SK-N-SH (cell line): ENCODE measurements around the gene RFX4. TPM values are rescaled to one million over a fixed set of nuclear protein-coding genes. Genes with fewer than 3 reads are reported as not detected.

ENCODE experiments used
- CTCF ChIA-PET: fragments of 300-600, 350-600 bp; formaldehyde crosslinking; extraction: SDS; loops from one replicate; lab custom pipeline; 2021; lab: Yijun Ruan, JAX
- POLR2A ChIA-PET: fragments of 350-600 bp; sonication (Branson Sonifier 250); formaldehyde crosslinking; extraction: SDS; loops from one replicate; lab custom pipeline; 2020; ENCODE audit warnings: antibody characterized with exemption, inconsistent platforms; lab: Yijun Ruan, JAX
- DNase-seq: peaks from one replicate; pipeline ENCODE4 v3.0.0; 2012
- H2AFZ ChIP-seq: fragments of 200-600 bp; sonication (generic); 2 replicates; pipeline ENCODE4 v1.8.1; 2016; ENCODE audit warnings: antibody characterized with exemption, mild to moderate bottlenecking, low read depth
- H3F3A ChIP-seq: fragments of 200-600 bp; sonication (generic); replicated peaks from 2 replicates; pipeline ENCODE3; 2016; ENCODE audit warnings: antibody characterized with exemption, mild to moderate bottlenecking; ENCODE audit not compliant: insufficient read depth
- H3K27ac ChIP-seq, 2 experiments: fragments of 200-500 bp in 1 of 2; fragments of 200-600 bp in 1 of 2; sonication (Bioruptor generic) in 1 of 2; sonication (generic), shearing (Covaris generic) in 1 of 2; 2 replicates each; pipeline versions ENCODE4 v1.5.1 to v1.6.1; 2014 to 2016; ENCODE audit warnings: low read depth in 2 of 2, inconsistent platforms in 1 of 2, low read length in 1 of 2, mild to moderate bottlenecking in 1 of 2, mixed read lengths in 1 of 2
- H3K27me3 ChIP-seq: fragments of 200-600 bp; sonication (generic), shearing (Covaris generic); 2 replicates; pipeline ENCODE4 v1.6.1; 2016; ENCODE audit warnings: mixed run types; ENCODE audit not compliant: insufficient read depth
- H3K36me3 ChIP-seq, 2 experiments: fragments of 200-500 bp in 1 of 2; fragments of 200-600 bp in 1 of 2; sonication (Bioruptor generic) in 1 of 2; sonication (generic) in 1 of 2; replicated peaks in 1 of 2; 2 replicates each; pipeline versions ENCODE3 to v1.5.1; 2014 to 2016; ENCODE audit warnings: low read length in 1 of 2, mild to moderate bottlenecking in 1 of 2; ENCODE audit not compliant: insufficient read depth in 2 of 2, control insufficient read depth in 1 of 2
- H3K4me1 ChIP-seq, 2 experiments: fragments of 200-500 bp in 1 of 2; fragments of 200-600 bp in 1 of 2; sonication (Bioruptor generic) in 1 of 2; sonication (generic), shearing (Covaris generic) in 1 of 2; 2 replicates each; pipeline versions ENCODE4 v1.5.1 to v1.6.1; 2014 to 2016; ENCODE audit warnings: low read depth in 1 of 2, low read length in 1 of 2, mixed run types in 1 of 2; ENCODE audit not compliant: insufficient read depth in 2 of 2, control insufficient read depth in 1 of 2
- H3K4me2 ChIP-seq: fragments of 200-600 bp; sonication (generic), shearing (Covaris generic); 2 replicates; pipeline ENCODE4 v1.6.1; 2017; ENCODE audit warnings: mixed run types
- H3K4me3 ChIP-seq, 2 experiments: fragments of 200-500 bp in 1 of 2; fragments of 200-600 bp in 1 of 2; sonication (Bioruptor generic) in 1 of 2; sonication (generic), shearing (Covaris generic) in 1 of 2; 2 replicates each; pipeline versions ENCODE4 v1.5.1 to v1.8.1; 2014 to 2016; ENCODE audit warnings: low read depth in 2 of 2, inconsistent platforms in 1 of 2, low read length in 1 of 2, mild to moderate bottlenecking in 1 of 2, mixed read lengths in 1 of 2, moderate library complexity in 1 of 2
- H3K79me2 ChIP-seq: fragments of 200-600 bp; sonication (generic); 2 replicates; pipeline ENCODE4 v1.8.1; 2017; ENCODE audit warnings: mild to moderate bottlenecking; ENCODE audit not compliant: insufficient read depth
- H3K9ac ChIP-seq: fragments of 200-600 bp; sonication (generic); 2 replicates; pipeline ENCODE4 v1.6.1; 2017; ENCODE audit warnings: mixed run types
- H3K9me2 ChIP-seq: fragments of 200-600 bp; sonication (generic); 2 replicates; pipeline ENCODE4 v1.6.1; 2017; ENCODE audit warnings: mixed run types
- H3K9me3 ChIP-seq: fragments of 200-600 bp; sonication (generic); 2 replicates; pipeline ENCODE4 v1.6.1; 2017; ENCODE audit warnings: mixed run types, mild to moderate bottlenecking, moderate library complexity
- H4K20me1 ChIP-seq: fragments of 200-600 bp; sonication (generic); 2 replicates; pipeline ENCODE4 v1.6.1; 2017; ENCODE audit warnings: mild to moderate bottlenecking, mixed run types; ENCODE audit not compliant: insufficient read depth
- CHD2 ChIP-seq: fragments of 150-350 bp; IDR thresholded peaks from 2 replicates; pipeline ENCODE4 v1.6.1; 2018; ENCODE audit warnings: low read length; ENCODE audit not compliant: partially characterized antibody
- EZH2phosphoT487 ChIP-seq: fragments of 200-600 bp; sonication (generic); IDR thresholded peaks from 2 replicates; pipeline ENCODE4 v1.6.1; 2017; ENCODE audit warnings: low read depth, mixed run types, mild to moderate bottlenecking, antibody characterized with exemption, moderate library complexity, borderline replicate concordance
- FOSL2 ChIP-seq: IDR thresholded peaks from 2 replicates; pipeline ENCODE4 v1.4.0; 2012; ENCODE audit warnings: low read depth, mild to moderate bottlenecking, moderate library complexity, borderline replicate concordance
- FOXM1 ChIP-seq: IDR thresholded peaks from 2 replicates; pipeline ENCODE4 v1.4.0; 2012; ENCODE audit warnings: low read depth, mild to moderate bottlenecking
- GABPA ChIP-seq: IDR thresholded peaks from 2 replicates; pipeline ENCODE4 v1.4.0; 2012; ENCODE audit warnings: low read depth, mild to moderate bottlenecking
- GATA2 ChIP-seq: sonication (generic); formaldehyde crosslinking; IDR thresholded peaks from 2 replicates; pipeline ENCODE4 v1.5.0; 2020; ENCODE audit warnings: mild to moderate bottlenecking, missing genetic modification reagents
- JUND ChIP-seq: IDR thresholded peaks from 2 replicates; pipeline ENCODE4 v1.4.0; 2012
- MEF2A ChIP-seq: IDR thresholded peaks from 2 replicates; pipeline ENCODE4 v1.4.0; 2012; ENCODE audit warnings: low read depth, borderline replicate concordance
- NFIC ChIP-seq: IDR thresholded peaks from 2 replicates; pipeline ENCODE4 v1.4.0; 2012; ENCODE audit warnings: borderline replicate concordance
- NRF1 ChIP-seq: IDR thresholded peaks from 2 replicates; pipeline ENCODE4 v1.6.1; 2012; ENCODE audit warnings: low read depth, mild to moderate bottlenecking, low read length
- POLR2AphosphoS5 ChIP-seq: IDR thresholded peaks from 2 replicates; pipeline ENCODE4 v1.6.1; 2012; ENCODE audit warnings: low read depth, low read length
- RXRA ChIP-seq: IDR thresholded peaks from 2 replicates; pipeline ENCODE4 v1.4.0; 2012; ENCODE audit warnings: low read depth, mild to moderate bottlenecking, borderline replicate concordance
- SIN3A ChIP-seq: IDR thresholded peaks from 2 replicates; pipeline ENCODE4 v1.6.1; 2012; ENCODE audit warnings: low read depth, mild to moderate bottlenecking, low read length, moderate library complexity, borderline replicate concordance
- TCF12 ChIP-seq: IDR thresholded peaks from 2 replicates; pipeline ENCODE4 v1.4.0; 2012
- TEAD4 ChIP-seq: IDR thresholded peaks from 2 replicates; pipeline ENCODE4 v1.4.0; 2012; ENCODE audit warnings: mild to moderate bottlenecking, borderline replicate concordance; ENCODE audit not compliant: insufficient read depth
- YY1 ChIP-seq: IDR thresholded peaks from 2 replicates; pipeline ENCODE4 v1.4.0; 2012; ENCODE audit warnings: low read depth, mild to moderate bottlenecking
- WGBS: methylation state at CpG from one replicate; pipeline ENCODE4 v1.1.6; 2017; ENCODE audit warnings: low lambda C conversion rate; 5-methylcytosine and 5-hydroxymethylcytosine counted together
- polyA plus RNA-seq, 3 experiments: library from polyadenylated mRNA; depleted of rRNA; stranded (reverse); fragments of >200 nt; gene quantifications; 2 replicates each; pipeline ENCODE4 v1.2.3, GENCODE V29; 2012
- TF ChIP-seq, protein P1 (sequence below): fragments of 150-350 bp; IDR thresholded peaks from 2 replicates; pipeline ENCODE4 v1.6.1; 2017; ENCODE audit warnings: antibody characterized with exemption, low read length, low read depth, borderline replicate concordance
- TF ChIP-seq, protein P2 (sequence below): IDR thresholded peaks from 2 replicates; pipeline ENCODE4 v1.6.1; 2012; ENCODE audit warnings: mild to moderate bottlenecking, low read depth, low read length, moderate library complexity
- TF ChIP-seq, protein P3 (sequence below): fragments of 150-350 bp; IDR thresholded peaks from 2 replicates; pipeline ENCODE4 v1.6.1; 2016; ENCODE audit warnings: mild to moderate bottlenecking, low read depth, low read length
- TF ChIP-seq, protein P4 (sequence below): IDR thresholded peaks from 2 replicates; pipeline ENCODE4 v1.4.0; 2012; ENCODE audit warnings: low read depth, borderline replicate concordance
- TF ChIP-seq, protein P5 (sequence below): IDR thresholded peaks from 2 replicates; pipeline ENCODE4; 2012

Gene RFX4
- polyA plus RNA-seq, 1 of the 3 experiments (the other 2 are of a cell fraction): not detected

DNA sequence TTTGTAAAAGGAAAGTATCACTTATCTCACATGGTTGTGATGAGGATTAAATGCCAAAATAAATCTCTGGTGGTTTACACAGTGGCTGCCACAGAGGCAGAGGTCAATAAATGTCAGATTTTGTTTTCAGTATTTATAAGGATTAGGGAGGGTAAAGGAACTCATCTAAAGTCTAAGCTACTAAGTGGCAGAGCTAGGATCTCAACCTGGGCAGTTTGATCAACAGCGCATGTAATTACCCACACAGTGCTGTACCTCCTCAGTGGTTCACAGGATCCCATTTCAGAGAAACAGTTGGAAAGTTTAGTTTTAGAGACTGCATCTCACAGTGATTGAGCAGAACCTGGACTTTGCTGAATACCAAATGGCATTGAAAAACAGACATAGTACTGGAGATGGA lies 146.8 kb downstream of the RFX4 start (continued):
- TF ChIP-seq GABPA: no peak
- TF ChIP-seq TCF12: no peak
- no peak for TF ChIP-seq RXRA
- TF ChIP-seq, protein P1, sequence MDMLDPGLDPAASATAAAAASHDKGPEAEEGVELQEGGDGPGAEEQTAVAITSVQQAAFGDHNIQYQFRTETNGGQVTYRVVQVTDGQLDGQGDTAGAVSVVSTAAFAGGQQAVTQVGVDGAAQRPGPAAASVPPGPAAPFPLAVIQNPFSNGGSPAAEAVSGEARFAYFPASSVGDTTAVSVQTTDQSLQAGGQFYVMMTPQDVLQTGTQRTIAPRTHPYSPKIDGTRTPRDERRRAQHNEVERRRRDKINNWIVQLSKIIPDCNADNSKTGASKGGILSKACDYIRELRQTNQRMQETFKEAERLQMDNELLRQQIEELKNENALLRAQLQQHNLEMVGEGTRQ: no peak
- TF ChIP-seq FOXM1: no peak
- TF ChIP-seq, all 33 proteins: peak for 0

DNA sequence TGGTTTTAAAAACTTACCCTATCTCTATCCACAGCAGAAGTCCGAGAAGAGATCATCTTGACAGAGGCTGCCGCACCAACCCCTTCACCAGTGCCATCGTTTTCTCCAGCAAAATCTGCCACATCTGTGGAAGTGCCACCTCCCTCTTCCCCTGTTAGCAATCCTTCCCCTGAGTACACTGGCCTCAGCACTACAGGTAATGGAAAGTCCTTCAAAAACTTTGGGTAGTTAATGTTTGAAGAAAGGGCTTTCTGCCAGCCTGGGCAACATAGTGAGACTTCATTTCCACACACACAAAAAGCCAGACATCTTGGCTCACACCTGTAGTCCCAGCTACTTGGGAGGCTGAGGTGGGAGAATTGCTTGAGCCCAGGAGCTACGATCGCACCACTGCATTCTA lies 150.1 kb downstream of the RFX4 start:
- no peak for TF ChIP-seq YY1
- TF ChIP-seq CHD2: no peak
- TF ChIP-seq, protein P2, sequence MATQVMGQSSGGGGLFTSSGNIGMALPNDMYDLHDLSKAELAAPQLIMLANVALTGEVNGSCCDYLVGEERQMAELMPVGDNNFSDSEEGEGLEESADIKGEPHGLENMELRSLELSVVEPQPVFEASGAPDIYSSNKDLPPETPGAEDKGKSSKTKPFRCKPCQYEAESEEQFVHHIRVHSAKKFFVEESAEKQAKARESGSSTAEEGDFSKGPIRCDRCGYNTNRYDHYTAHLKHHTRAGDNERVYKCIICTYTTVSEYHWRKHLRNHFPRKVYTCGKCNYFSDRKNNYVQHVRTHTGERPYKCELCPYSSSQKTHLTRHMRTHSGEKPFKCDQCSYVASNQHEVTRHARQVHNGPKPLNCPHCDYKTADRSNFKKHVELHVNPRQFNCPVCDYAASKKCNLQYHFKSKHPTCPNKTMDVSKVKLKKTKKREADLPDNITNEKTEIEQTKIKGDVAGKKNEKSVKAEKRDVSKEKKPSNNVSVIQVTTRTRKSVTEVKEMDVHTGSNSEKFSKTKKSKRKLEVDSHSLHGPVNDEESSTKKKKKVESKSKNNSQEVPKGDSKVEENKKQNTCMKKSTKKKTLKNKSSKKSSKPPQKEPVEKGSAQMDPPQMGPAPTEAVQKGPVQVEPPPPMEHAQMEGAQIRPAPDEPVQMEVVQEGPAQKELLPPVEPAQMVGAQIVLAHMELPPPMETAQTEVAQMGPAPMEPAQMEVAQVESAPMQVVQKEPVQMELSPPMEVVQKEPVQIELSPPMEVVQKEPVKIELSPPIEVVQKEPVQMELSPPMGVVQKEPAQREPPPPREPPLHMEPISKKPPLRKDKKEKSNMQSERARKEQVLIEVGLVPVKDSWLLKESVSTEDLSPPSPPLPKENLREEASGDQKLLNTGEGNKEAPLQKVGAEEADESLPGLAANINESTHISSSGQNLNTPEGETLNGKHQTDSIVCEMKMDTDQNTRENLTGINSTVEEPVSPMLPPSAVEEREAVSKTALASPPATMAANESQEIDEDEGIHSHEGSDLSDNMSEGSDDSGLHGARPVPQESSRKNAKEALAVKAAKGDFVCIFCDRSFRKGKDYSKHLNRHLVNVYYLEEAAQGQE: no peak
- no peak for TF ChIP-seq NFIC
- TF ChIP-seq, protein P3, sequence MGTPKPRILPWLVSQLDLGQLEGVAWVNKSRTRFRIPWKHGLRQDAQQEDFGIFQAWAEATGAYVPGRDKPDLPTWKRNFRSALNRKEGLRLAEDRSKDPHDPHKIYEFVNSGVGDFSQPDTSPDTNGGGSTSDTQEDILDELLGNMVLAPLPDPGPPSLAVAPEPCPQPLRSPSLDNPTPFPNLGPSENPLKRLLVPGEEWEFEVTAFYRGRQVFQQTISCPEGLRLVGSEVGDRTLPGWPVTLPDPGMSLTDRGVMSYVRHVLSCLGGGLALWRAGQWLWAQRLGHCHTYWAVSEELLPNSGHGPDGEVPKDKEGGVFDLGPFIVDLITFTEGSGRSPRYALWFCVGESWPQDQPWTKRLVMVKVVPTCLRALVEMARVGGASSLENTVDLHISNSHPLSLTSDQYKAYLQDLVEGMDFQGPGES: no peak
- TF ChIP-seq SIN3A: no peak
- no peak for TF ChIP-seq TEAD4
- TF ChIP-seq, protein P4, sequence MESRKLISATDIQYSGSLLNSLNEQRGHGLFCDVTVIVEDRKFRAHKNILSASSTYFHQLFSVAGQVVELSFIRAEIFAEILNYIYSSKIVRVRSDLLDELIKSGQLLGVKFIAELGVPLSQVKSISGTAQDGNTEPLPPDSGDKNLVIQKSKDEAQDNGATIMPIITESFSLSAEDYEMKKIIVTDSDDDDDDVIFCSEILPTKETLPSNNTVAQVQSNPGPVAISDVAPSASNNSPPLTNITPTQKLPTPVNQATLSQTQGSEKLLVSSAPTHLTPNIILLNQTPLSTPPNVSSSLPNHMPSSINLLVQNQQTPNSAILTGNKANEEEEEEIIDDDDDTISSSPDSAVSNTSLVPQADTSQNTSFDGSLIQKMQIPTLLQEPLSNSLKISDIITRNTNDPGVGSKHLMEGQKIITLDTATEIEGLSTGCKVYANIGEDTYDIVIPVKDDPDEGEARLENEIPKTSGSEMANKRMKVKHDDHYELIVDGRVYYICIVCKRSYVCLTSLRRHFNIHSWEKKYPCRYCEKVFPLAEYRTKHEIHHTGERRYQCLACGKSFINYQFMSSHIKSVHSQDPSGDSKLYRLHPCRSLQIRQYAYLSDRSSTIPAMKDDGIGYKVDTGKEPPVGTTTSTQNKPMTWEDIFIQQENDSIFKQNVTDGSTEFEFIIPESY: no peak
- no peak for TF ChIP-seq NRF1
- TF ChIP-seq POLR2AphosphoS5: no peak
- TF ChIP-seq JUND: no peak
- no peak for TF ChIP-seq EZH2phosphoT487
- no peak for TF ChIP-seq MEF2A
- TF ChIP-seq, protein P5, sequence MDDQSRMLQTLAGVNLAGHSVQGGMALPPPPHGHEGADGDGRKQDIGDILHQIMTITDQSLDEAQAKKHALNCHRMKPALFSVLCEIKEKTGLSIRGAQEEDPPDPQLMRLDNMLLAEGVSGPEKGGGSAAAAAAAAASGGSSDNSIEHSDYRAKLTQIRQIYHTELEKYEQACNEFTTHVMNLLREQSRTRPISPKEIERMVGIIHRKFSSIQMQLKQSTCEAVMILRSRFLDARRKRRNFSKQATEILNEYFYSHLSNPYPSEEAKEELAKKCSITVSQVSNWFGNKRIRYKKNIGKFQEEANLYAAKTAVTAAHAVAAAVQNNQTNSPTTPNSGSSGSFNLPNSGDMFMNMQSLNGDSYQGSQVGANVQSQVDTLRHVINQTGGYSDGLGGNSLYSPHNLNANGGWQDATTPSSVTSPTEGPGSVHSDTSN: no peak
- no peak for TF ChIP-seq TCF12
- no peak for TF ChIP-seq GATA2
- no peak for TF ChIP-seq FOSL2
- TF ChIP-seq, all 33 proteins: peak for 0
- CTCF ChIA-PET: interaction anchor here (1.0 kb wide), 1 partner anchor 109 kb away, joined by 3 read pairs; no protein-coding TSS in a partner anchor
- Histone ChIP-seq H3K9me3 (no peaks in the 10 kb centered on the region), H3K79me2 (no peaks in the 10 kb centered on the region), H3K27ac (no peak overlapping the region), H3K36me3 (no peaks in the 10 kb centered on the region), H3K9ac (no peak overlapping the region), H2AFZ (no peak overlapping the region), H3K9me2 (no peaks in the 10 kb centered on the region), H3F3A (no peaks in the 10 kb centered on the region), H3K4me3 (no peak overlapping the region), H3K27me3 (no peaks in the 10 kb centered on the region), H3K4me2 (no peak overlapping the region), H3K4me1 (no peaks in the 10 kb centered on the region; a peak in 1 of 4 replicates), H4K20me1 (no peaks in the 10 kb centered on the region)
- no peak for DNase-seq
- 84% methylated on average over 5 of the region's 5 CpGs for WGBS
- POLR2A ChIA-PET: no interaction called here
